ENCODE measurements around the gene FBN1. TPM values are rescaled to one million over a fixed set of nuclear protein-coding genes. Genes with fewer than 3 reads are reported as not detected.

FBN1 gene
- total RNA-seq, 1 experiment from 2014 or later: 17.2 TPM

DNA sequence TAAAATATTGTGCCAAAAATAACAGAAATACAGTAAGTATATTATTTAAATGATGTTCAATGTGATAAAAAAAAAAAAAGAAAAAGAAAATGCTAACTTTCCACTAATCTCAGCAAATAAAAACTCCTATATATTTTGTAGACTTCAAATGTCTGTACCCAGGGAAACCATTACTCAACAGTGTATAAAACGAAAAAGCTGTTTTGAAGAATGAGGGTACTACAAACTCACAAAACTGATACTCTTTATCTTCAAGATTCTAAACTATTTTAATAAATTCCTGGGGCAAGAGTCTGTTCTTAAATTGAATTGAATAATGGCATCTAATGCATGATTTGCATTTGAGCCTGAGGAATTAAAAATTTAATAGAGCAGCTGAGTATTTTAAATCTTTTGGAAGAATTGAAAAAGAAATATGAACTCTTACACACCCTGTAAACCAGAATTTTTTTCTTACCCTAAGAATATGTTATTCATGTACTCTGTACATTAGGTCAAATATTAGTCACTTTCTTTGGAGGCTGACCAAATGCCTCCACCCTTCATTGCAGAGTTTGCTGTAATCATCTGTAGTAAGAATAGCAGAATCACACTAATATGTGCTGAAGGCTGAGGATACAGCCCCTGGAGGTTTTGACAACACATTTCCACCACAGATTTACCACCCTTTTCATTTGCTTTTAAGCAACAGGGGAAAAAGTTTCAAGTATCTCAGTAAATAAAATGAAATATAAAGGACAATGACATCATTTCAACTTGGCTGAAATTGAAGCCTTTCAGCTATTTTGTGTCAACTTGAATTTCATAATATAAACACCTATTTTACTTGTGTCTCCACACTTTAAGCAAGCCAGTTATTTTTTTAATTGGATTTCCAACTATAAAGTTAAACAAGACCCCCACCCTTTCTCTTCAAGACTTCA, 79.7 kb downstream of the FBN1 start:
- no peak for DNase-seq (ENCODE audit: low spot score)
- in situ Hi-C loops (cut with HindIII; ENCODE audit: low sequenced_read_pairs): no loop called here

DNA sequence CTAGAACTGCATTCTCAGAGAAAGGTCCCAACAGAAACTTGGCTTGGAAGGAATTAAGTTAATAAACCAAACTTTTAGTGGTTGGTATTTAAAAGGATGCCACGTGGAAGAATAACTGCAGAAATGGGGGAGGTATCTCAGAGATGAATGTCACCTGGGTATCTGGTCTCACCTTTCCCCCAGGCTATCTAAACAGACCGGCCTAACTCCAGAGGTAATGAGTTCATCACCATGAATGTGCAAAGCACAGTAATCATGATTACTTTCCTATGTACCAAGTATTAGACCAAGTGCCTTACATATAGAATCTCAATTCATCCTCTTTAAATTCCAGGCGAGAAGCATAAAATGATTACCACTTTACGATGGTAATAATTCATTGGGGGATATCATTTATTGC, 80.8 kb downstream of the FBN1 start:
- in situ Hi-C loops (cut with HindIII; ENCODE audit: low sequenced_read_pairs): no loop called here

DNA sequence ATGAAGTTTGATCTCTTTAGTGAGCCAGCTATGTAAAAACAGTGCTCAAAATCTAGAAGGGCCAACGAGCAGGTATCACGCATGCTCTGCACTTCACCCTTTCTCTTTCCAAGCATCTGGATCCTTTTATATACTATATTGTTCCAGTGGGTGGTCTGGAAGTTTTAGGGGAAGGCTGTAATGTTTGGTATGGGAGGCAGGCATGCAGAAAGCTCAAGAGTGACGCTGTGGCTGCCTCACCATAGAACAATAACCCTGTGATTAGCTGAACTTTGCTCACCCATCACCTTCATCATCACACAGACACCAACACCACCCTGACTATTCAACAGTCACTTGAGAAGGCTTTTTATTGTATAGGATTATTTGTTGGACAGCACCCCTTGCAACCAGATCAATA, 81.6 kb downstream of the FBN1 start:
- in situ Hi-C loops (cut with HindIII; ENCODE audit: low sequenced_read_pairs): no loop called here
- DNase-seq (ENCODE audit: low spot score): no peak

More for the DNA sequence above, 80.8 kb downstream of the FBN1 start:
- no peak for DNase-seq (ENCODE audit: low spot score)

DNA sequence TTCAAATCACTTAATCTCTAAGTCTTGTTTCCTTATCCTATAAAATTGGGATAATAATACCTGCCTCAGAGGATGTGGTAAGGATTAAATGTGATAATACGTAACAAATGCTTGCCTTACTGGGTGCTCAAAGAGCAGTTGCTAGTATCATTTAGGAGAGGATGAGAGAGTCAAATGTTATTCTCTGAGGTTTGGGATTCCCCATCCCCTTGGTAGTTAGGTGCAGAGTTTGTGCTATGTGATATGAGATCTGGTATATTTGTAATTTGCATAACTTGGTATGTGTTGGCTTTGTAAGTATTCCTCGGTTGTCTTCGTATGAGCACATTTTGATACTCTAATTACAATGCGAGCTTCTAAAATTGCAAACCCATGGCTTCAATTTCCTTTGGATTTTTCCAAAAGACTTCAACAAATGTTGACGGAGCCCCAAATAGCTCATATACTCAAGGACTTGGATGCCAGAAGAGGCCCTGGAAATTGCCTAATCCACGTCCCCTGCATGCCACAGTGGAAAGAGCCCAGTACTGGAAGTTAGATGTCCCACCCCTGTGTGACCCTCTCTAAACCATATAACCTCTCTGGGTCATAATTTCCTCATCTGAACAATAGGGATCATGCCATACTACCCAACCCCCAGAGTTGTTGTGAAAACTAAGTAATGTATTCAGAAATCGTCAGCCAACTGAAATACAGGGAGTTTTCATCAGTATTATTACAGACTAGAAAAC, 85.0 kb downstream of the FBN1 start:
- in situ Hi-C loops (cut with HindIII; ENCODE audit: low sequenced_read_pairs): no loop called here
- no peak for DNase-seq (ENCODE audit: low spot score)

DNA sequence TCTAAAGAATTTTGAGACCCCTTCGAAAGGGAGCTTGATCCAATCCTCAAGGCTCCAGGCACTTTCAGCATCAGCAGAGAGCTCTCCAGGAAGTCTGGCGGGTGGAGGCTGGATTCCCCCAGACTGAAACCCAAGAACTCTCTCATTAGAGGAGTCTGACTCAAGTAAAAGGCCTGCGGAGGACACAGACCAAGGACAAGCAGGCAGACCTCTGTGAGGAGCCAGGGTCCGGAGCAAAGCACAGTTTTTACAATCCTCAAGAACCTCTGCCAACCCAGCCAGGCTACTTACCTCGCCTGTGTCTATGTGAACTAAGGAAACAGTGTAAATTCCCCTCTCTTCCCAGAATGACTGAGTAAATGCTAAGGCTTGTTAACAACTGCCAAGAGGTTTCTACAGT, 86.2 kb downstream of the FBN1 start:
- in situ Hi-C loops (cut with HindIII; ENCODE audit: low sequenced_read_pairs): no loop called here
- DNase-seq (ENCODE audit: low spot score): no peak

DNA sequence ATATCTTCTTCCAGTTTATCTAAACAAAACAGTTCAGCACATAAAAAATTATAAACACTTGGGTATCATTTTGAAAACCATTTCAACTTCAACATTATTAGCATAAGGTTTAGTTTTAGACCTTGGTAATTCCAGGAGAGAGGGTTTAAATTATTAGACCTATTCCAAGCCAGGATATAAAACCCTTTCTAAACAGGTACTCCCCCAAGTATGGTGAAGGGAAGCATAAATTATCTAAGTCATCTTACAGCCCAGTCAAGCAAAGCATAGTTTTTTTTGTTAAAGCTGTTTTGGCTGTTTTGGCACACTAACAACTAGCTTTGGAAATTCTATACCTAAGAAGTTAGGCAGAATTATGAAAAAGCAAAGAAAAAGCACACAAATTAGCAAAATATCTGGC, 87.3 kb downstream of the FBN1 start:
- DNase-seq (ENCODE audit: low spot score): no peak
- in situ Hi-C loops (cut with HindIII; ENCODE audit: low sequenced_read_pairs): no loop called here

DNA sequence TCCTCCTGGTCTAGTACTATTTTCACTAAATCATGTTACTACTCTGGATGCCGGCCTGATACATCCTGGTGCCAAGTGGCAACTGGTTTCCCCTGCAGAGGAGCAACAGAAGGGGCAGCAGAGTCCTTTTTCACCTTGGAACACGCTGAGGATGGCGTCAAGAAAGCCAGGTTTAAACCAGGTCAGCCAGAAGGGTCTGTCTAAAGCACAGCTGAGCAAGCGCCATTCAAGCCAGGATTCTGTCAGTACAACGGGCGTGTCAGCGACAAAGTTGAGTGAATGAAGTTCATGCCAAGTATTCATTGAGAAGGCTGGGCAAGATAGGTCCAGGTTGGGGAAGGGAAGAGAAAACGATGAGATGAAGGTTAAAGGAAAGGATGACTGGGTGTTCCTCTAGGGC, 88.2 kb downstream of the FBN1 start:
- in situ Hi-C loops (cut with HindIII; ENCODE audit: low sequenced_read_pairs): no loop called here
- no peak for DNase-seq (ENCODE audit: low spot score)

DNA sequence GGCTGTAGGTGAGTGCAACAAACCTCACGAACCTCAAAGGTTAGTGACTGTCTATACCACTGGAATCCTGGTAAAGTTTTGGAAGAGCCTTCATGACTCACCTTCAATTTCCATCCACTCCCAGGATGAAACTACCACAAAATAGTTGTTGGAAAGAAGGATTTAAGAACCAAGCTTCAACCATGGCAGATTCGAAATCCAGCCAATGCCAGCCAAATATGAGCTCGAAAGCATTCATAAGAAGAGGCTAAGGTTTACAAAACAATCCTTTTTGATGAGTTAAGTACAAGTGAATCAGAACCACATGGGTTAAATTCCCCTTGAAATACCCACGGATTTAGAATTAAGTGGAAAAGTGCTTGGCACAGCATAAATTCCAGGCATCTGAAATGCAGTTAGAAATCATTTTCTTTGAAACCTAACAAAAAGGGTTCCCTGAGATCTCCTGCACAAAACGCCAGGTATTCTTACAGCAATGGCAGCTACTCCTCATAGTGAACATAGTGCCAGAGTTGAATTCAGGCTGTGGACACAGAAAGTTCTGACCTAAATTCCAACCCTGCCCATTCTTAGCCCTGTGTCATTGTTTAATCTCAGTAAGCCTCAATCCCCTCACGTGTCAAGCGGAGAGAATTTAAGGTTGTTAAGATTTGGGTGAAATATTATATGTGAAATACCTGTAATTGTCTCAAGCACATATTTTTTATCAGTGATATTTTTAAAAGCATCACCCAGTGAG, 89.2 kb downstream of the FBN1 start:
- DNase-seq (ENCODE audit: low spot score): no peak
- in situ Hi-C loops (cut with HindIII; ENCODE audit: low sequenced_read_pairs): no loop called here

DNA sequence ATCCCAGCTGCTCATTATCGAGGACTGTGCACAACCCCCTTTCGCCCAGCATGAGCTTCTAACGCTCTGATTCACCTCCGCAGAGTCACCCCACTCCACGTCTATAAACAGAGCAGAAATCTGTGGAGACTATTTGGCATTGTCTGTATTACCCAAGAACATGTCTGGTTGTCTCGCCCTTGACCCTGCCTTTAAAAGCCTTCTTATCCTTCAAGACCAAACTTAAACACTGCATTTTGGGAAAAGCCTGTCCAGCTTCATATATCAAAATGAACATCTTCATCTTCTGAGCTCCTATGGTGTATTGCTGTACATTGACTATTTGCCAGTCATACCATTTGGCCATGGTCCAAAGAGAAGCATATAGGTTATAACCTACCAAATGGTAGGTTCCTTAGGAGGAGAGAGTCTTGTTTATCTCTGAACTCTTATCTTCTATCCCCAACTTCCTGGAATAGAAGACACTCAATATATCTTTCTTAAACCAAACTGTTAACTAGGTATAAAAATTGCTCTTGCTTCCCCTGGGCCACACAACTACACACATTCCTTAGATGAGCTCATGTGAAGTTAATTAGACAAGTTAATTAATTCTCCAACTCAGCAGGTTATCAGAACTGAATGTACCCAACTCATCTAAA, 90.1 kb downstream of the FBN1 start:
- no peak for DNase-seq (ENCODE audit: low spot score)
- in situ Hi-C loops (cut with HindIII; ENCODE audit: low sequenced_read_pairs): no loop called here

DNA sequence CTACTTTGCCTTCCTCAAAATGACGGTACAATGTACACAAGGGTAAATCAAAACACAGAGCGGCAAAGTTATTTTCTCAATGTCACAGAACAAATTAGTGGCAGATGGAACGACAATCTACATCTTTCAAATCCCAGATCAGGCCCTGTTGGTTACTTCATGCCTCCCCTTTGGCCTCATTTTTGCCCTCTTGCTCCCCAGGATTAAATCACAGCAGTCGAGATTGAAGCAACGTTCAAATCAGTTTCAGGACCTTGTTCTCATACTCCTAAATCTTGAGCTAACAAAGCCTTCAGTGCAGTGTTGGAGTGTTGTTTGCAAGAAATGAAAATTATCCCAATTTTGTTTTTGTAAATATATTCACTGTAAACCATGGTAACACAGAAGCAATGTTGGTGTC, 91.4 kb downstream of the FBN1 start:
- DNase-seq (ENCODE audit: low spot score): no peak
- in situ Hi-C loops (cut with HindIII; ENCODE audit: low sequenced_read_pairs): no loop called here

DNA sequence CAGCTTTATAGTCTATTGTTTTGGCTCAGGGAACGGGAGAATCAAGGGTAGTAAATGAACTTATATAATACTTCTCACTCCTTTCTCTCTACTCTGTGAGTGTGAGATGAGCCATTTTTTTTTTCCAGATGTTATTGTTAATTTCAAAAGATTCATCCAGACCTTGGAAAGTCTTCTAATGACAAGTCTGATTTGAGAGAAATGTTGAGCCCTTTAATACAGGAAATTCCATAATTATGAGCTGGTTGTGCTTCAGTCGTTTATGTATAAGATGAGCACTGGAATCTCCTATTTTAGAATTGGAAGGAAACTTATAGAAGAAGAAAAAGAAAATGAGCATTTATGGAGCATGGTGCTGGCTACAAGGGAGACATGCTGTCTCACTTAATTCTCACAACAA, 92.0 kb downstream of the FBN1 start:
- in situ Hi-C loops (cut with HindIII; ENCODE audit: low sequenced_read_pairs): no loop called here
- DNase-seq (ENCODE audit: low spot score): no peak

DNA sequence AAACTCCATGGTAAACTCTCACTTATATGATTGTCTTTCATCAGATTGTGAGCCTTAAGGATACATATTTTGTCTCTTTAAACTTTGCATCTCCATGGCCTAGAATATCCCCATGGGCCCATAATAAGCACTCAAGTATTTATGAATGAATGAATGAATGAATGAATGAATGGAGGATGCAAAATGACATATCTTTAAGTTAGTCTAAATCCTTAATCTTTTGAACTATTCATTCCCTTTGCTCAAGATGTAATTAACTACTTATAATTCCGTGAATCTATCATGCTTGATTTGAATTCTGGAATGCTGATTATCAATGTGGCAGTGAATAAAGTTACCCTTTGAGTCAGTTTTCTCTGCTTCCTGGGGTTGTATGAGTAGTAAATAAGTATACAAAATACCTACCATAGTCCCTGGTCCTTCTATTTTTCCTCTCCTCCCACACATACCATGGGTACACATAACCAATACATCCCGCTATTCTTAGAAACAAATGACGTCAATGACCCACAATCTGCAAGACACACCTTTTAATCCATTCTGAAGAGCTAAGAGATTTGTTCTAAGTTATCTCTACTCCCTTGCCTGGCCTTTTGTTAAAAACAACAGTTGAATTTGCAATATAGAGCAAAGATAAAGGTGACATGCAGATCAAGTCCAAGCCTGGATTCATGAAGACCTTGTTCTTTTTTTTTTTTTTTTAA, 94.5 kb downstream of the FBN1 start:
- in situ Hi-C loops (cut with HindIII; ENCODE audit: low sequenced_read_pairs): no loop called here
- DNase-seq (ENCODE audit: low spot score): no peak

DNA sequence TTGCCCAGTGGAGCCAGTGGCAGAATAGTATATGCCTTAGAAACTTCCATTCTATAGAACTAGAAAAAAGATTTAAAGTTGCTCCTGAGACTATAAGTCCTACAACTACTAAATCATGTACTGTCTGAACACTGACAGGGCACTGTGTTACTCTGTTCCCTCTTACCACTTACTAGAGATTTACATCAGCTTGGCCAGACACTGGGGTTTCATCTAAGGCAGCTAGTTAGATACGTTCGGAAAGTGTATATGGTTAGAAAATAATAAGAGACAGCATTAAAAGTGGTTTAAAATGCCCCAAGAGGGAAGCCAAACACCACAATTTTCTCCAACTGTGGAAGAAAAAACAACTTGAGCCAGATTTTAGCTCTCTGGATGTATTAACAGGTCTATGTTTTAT, 97.1 kb downstream of the FBN1 start:
- no peak for DNase-seq (ENCODE audit: low spot score)
- in situ Hi-C loops (cut with HindIII; ENCODE audit: low sequenced_read_pairs): no loop called here

DNA sequence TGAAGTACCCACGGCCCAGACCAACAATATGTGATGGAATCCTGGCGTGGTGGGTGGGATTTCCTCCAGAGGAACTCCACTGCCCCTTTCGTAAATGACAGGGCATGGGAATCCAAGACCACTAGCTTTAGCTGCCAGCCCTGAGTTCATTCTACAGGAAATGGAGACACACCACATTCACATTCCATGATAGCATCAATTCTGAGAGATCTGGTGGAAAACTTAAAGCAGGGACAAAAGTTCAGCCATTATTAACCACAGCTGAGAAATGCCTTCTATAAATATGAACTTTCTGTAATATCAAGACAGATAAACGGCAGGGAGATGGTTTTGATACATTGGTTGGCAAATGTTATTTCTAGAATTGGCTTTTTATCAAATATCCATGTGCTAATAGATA, 98.2 kb downstream of the FBN1 start:
- in situ Hi-C loops (cut with HindIII; ENCODE audit: low sequenced_read_pairs): no loop called here
- DNase-seq (ENCODE audit: low spot score): no peak

DNA sequence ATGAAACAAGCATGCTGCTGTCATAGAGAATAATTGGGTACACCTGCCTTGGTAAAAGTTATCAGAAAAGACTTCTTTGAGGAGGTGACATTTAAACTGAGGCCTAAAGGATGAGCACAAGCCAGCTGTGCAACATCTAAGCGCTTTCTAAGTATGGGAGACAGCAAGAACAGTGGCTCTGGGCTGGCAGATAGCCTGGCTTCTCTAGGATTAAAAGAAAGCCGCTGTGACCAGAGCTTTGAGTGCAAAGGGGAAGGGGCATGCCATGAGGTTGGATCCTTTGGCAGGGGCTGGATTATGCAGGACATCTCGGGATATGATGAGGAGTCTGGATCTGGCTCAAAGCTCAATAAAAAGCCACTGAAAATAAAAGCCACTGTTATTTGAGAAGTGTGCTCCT, 99.2 kb downstream of the FBN1 start:
- DNase-seq (ENCODE audit: low spot score): no peak
- in situ Hi-C loops (cut with HindIII; ENCODE audit: low sequenced_read_pairs): no loop called here

DNA sequence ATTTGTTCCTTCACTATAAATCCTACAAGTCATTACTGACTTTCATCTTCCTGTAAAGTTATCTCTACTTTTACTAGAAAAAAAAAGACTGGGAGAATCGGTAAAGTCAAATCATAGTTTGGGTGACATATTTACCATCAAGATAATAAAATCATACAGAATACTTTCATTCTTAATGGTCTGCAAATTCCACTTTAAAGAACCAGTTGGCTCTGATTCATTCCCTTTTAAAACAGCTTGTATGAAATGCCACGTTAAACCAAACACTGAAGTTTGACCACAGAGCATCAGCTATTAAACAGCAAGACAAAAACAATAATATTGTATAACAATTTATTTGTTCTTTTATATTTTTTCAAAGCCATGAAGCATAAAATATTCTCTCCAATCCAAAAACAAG, 100.7 kb downstream of the FBN1 start:
- in situ Hi-C loops (cut with HindIII; ENCODE audit: low sequenced_read_pairs): no loop called here
- DNase-seq (ENCODE audit: low spot score): no peak

DNA sequence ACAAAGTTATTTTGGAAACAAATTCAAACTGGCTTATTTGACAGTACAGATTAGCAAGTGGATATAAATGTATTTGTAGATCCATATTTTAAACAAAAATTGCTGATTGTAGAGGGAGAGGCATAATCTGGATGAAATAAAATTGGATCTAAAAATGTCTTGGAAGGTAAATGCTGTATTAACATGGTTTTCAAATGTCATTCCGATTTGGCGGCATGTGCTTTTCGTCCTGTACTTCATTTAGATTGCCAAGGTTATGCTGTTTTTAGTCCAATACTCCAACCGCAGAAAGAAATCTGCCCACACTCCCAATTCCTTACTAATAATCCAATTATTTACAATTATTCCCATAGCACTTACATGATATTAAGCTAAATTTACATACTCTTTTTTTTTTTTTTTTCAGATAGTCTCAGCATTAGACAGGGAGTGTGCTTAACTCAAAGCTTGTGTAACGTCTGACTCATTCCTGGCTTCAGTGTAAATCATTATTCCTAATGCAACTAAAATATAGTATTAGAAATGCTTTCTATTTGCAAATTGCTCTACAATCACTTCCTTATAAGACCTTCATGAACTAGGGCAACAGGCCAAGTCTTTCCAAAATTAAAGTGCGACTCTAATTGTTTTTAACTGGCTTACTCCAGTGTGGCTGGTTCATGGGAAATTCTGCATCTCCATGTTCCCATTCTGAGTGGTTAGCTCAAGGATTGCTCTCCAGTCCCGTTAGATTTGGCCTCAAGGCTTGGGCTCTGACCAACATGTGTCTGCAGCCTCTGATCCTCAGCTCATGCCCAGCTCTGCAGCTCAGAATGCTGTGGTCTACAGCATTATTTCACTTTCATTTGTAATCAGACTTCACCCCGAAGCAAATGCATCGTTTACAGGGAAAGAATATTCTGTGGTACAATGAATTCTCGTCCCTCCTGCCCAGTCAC, 103.9 kb downstream of the FBN1 start:
- in situ Hi-C loops (cut with HindIII; ENCODE audit: low sequenced_read_pairs): no loop called here
- no peak for DNase-seq (ENCODE audit: low spot score)

DNA sequence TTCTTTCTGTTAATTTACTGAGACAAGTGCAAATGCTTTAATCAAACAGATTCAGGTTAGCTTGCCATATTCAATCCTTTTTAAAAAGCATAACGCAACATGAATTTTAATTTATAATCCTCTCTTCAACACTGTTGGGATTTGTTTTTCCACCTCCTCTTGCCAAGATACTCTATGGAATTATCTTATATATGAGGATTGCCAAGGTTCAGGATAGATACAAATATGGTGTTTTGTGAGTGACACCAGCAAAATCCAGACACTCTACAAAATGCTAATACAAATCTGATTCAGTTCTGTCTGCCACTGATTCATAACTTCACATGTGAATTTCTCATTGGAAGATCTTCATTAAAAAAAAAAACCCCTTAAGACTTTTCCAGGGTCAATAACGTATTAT, 104.8 kb downstream of the FBN1 start:
- DNase-seq (ENCODE audit: low spot score): no peak
- in situ Hi-C loops (cut with HindIII; ENCODE audit: low sequenced_read_pairs): no loop called here

Data from G401 (cell line).